Measurements from ENCODE around the gene ANKS3.

GRCh38 chr16:4677994-4678393 is 56.1 kb downstream of the ANKS3 start:
- TF ChIP-seq CTCF (conservative IDR thresholded peaks at IDR 0.05 in 1 of 2, IDR thresholded peaks at IDR 0.05 in 1 of 2; ENCODE audit: extremely low read depth in 1 of 2, insufficient read depth in 1 of 2, low read depth in 1 of 2, low read length in 2 of 2) = no peak
- TF ChIP-seq EZH2 (IDR thresholded peaks at IDR 0.05; ENCODE audit: borderline replicate concordance, low read length) = no peak

Measured in mammary epithelial cell (primary cell).